GM19328 (cell line): ENCODE measurements around the gene CHST15.

Source experiments
- ATAC-seq: cut with Tn5 transposase; IDR thresholded peaks from one replicate; pipeline ENCODE4 v1.9.1; 2021; ENCODE audit warnings: mild to moderate bottlenecking, moderate library complexity; ENCODE audit not compliant: unreplicated experiment

The CHST15 gene

GRCh38 chr10:124003070-124003419, 90.4 kb downstream of the CHST15 start:
- ATAC-seq, result no peak

- ATAC-seq, result no peak
Observed at GRCh38 chr10:124002391-124003069, 90.9 kb downstream of the CHST15 start.

GRCh38 chr10:124001391-124002148, 91.8 kb downstream of the CHST15 start:
- no peak for ATAC-seq

- no peak for ATAC-seq
Observed at GRCh38 chr10:124000792-124001201, 92.6 kb downstream of the CHST15 start.

- ATAC-seq, result no peak
Observed at GRCh38 chr10:123999956-124000615, 93.3 kb downstream of the CHST15 start.

- ATAC-seq, result no peak
Observed at GRCh38 chr10:123999261-123999660, 94.1 kb downstream of the CHST15 start.

- no peak for ATAC-seq
Observed at GRCh38 chr10:123998197-123999141, 94.9 kb downstream of the CHST15 start.

GRCh38 chr10:123997486-123998196, 95.8 kb downstream of the CHST15 start:
- ATAC-seq, result no peak

- no peak for ATAC-seq
Observed at GRCh38 chr10:123997013-123997412, 96.4 kb downstream of the CHST15 start.

- no peak for ATAC-seq
Observed at GRCh38 chr10:123996302-123996701, 97.1 kb downstream of the CHST15 start.

- ATAC-seq, result no peak
Observed at GRCh38 chr10:123995461-123996131, 97.8 kb downstream of the CHST15 start.

- ATAC-seq, result no peak
Observed at GRCh38 chr10:123995082-123995460, 98.3 kb downstream of the CHST15 start.

GRCh38 chr10:123994417-123995081, 98.8 kb downstream of the CHST15 start:
- no peak for ATAC-seq

GRCh38 chr10:123993534-123994416, 99.6 kb downstream of the CHST15 start:
- no peak for ATAC-seq

GRCh38 chr10:123991611-123992570, 101.5 kb downstream of the CHST15 start:
- no peak for ATAC-seq

GRCh38 chr10:123990889-123991288, 102.5 kb downstream of the CHST15 start:
- ATAC-seq, result no peak

GRCh38 chr10:123988694-123989093, 104.7 kb downstream of the CHST15 start:
- ATAC-seq, result no peak
